Ishikawa (cell line): ENCODE measurements around the gene TBL1X.

Source experiments
- CEBPB ChIP-seq: IDR thresholded peaks from 2 replicates; pipeline ENCODE4 v1.6.1; 2012
- CREB1 ChIP-seq: IDR thresholded peaks from 2 replicates; pipeline ENCODE4 v1.6.1; 2012; ENCODE audit warnings: low read depth
- EP300 ChIP-seq: IDR thresholded peaks from 2 replicates; pipeline ENCODE4 v1.6.1; 2012; ENCODE audit warnings: borderline replicate concordance
- FOXM1 ChIP-seq: IDR thresholded peaks from 2 replicates; pipeline ENCODE4 v1.6.1; 2012; ENCODE audit warnings: low read depth, borderline replicate concordance
- RAD21 ChIP-seq: IDR thresholded peaks from 2 replicates; pipeline ENCODE4 v1.6.1; 2012; ENCODE audit warnings: low read depth
- TEAD4 ChIP-seq: IDR thresholded peaks from 2 replicates; pipeline ENCODE4 v1.6.1; 2012
- TF ChIP-seq, protein P1 (sequence below): IDR thresholded peaks from 2 replicates; pipeline ENCODE4 v1.6.1; 2012

DNA sequence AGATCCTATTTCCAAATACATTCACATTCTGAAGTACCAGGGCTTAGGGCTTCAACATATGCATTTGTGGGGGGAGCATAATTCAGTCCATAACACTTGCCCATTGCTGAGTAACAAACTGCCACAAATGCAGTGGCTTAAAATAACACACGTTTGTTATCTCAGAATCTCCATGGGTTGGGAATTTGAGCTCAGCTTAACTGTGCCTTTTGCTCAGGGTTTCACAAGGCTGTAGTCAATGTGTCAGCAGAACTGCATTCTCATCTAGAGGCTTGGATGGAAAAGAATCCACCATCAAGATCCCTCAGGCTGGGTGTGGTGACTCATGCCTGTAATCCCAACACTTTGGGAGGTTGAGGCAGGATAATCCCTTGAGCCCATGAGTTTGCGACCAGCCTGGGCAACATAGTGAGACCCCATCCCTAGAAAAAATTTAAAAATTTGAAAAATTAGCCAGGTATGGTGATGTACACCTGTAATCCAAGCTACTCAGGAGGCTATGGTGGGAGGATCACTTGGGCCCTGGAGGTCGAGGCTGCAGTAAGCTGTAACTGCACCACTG, 25.8 kb upstream of the TBL1X start:
- TF ChIP-seq CEBPB, result no peak
- no peak for TF ChIP-seq RAD21
- TF ChIP-seq TEAD4, result no peak
- TF ChIP-seq FOXM1, result no peak
- no peak for TF ChIP-seq EP300
- TF ChIP-seq, protein P1, sequence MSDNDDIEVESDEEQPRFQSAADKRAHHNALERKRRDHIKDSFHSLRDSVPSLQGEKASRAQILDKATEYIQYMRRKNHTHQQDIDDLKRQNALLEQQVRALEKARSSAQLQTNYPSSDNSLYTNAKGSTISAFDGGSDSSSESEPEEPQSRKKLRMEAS, result no peak
- no peak for TF ChIP-seq CREB1
